GM12878 (cell line): ENCODE data around the gene ANTXR2. TPM values are rescaled to one million over a fixed set of nuclear protein-coding genes. Genes with fewer than 3 reads are reported as not detected.

Experiments used
- ATAC-seq: fragments of 200-7000 bp; cut with Tn5 transposase; 3 replicates; pipeline ENCODE4 v1.9.1; 2020; ENCODE audit warnings: mild to moderate bottlenecking, moderate library complexity
- BruUV-seq: library from RNA; stranded (reverse); fragments of 400-500 nt; replicated peaks from 2 replicates; lab custom pipeline; 2021; lab: Mats Ljungman, UMichigan
- CTCF ChIA-PET: fragments of 300-600 bp; sonication (Branson Sonifier 250); formaldehyde crosslinking; extraction: SDS; loops from one replicate; lab custom pipeline; 2021; ENCODE audit warnings: inconsistent platforms; lab: Yijun Ruan, JAX
- POLR2A ChIA-PET: fragments of 350-600 bp; formaldehyde crosslinking; extraction: SDS; loops from one replicate; lab custom pipeline; 2021; ENCODE audit warnings: inconsistent platforms; lab: Charles Lee
- RAD21 ChIA-PET: fragments of 300-600 bp; sonication (Branson Sonifier 250); formaldehyde crosslinking; loops from one replicate; lab custom pipeline; 2023; ENCODE audit warnings: antibody characterized with exemption; ENCODE audit not compliant: unreplicated experiment; lab: Charles Lee
- SMC1A ChIA-PET: fragments of 300-600 bp; sonication (Branson Sonifier 250); formaldehyde crosslinking; loops from one replicate; lab custom pipeline; 2023; ENCODE audit not compliant: unreplicated experiment, uncharacterized antibody; lab: Charles Lee
- DNase-seq: peaks from one replicate; pipeline ENCODE4 v3.0.0-alpha.2; 2011; ENCODE audit warnings: low read depth, low spot score
- FAIRE-seq: peaks from 3 replicates; lab custom pipeline; 2011; peaks lifted over from hg19 to GRCh38; lab: Jason Lieb, UNC
- H2AFZ ChIP-seq: 2 replicates; pipeline ENCODE4 v1.6.0; 2011; ENCODE audit warnings: low read depth, low read length, control low read depth; ENCODE audit not compliant: control insufficient read depth
- H3K27ac ChIP-seq: 2 replicates; pipeline ENCODE4 v1.5.1; 2011; ENCODE audit warnings: control low read depth; ENCODE audit not compliant: control insufficient read depth, insufficient read depth
- H3K27me3 ChIP-seq, 2 experiments: replicated peaks in 1 of 2; 2 replicates each; pipeline versions ENCODE4 v1.6.0 to v1.6.1; 2011; ENCODE audit warnings: low read length in 1 of 2; ENCODE audit not compliant: control insufficient read depth in 2 of 2, insufficient read depth in 2 of 2
- H3K36me3 ChIP-seq, 2 experiments: 2 replicates each; pipeline ENCODE4 v1.5.1; 2011; ENCODE audit warnings: low read length in 1 of 2; ENCODE audit not compliant: control insufficient read depth in 2 of 2, insufficient read depth in 2 of 2
- H3K4me1 ChIP-seq: 2 replicates; pipeline ENCODE4 v1.6.1; 2011; ENCODE audit warnings: mild to moderate bottlenecking, low read length, moderate library complexity, mixed read lengths; ENCODE audit not compliant: control insufficient read depth, insufficient read depth
- H3K4me2 ChIP-seq: 2 replicates; pipeline ENCODE4 v1.6.0; 2011; ENCODE audit warnings: control low read depth; ENCODE audit not compliant: control insufficient read depth, insufficient read depth
- H3K4me3 ChIP-seq: fragments of 200-600 bp; sonication (generic); 2 replicates; pipeline ENCODE4 v1.5.1; 2016
- H3K79me2 ChIP-seq: 2 replicates; pipeline ENCODE4 v1.6.0; 2011; ENCODE audit warnings: low read length; ENCODE audit not compliant: control insufficient read depth, insufficient read depth
- H3K9ac ChIP-seq: 2 replicates; pipeline ENCODE4 v1.8.0; 2011; ENCODE audit warnings: low read length, control low read depth, mixed read lengths; ENCODE audit not compliant: control insufficient read depth, insufficient read depth
- H3K9me3 ChIP-seq: replicated peaks from 3 replicates; pipeline ENCODE4 v1.5.1; 2011; ENCODE audit warnings: mild to moderate bottlenecking, low read length; ENCODE audit not compliant: control insufficient read depth, insufficient read depth
- H4K20me1 ChIP-seq: 2 replicates; pipeline ENCODE4 v1.6.0; 2011; ENCODE audit not compliant: control insufficient read depth, insufficient read depth
- ATF7 ChIP-seq: fragments of 450-650 bp; IDR thresholded peaks from 2 replicates; pipeline ENCODE4 v1.6.1; 2016; ENCODE audit warnings: low read depth, mild to moderate bottlenecking
- BCLAF1 ChIP-seq: fragments of 450-650 bp; IDR thresholded peaks from 2 replicates; pipeline ENCODE4 v1.6.1; 2017; ENCODE audit warnings: antibody characterized with exemption, mild to moderate bottlenecking, moderate library complexity
- CEBPB ChIP-seq, 2 experiments: fragments of 150-350 bp in 1 of 2; IDR thresholded peaks; 2 replicates each; pipeline ENCODE4 v1.6.1; 2012 to 2014; ENCODE audit warnings: low read depth in 2 of 2, low read length in 2 of 2, borderline replicate concordance in 1 of 2, inconsistent platforms in 1 of 2
- ESRRA ChIP-seq: IDR thresholded peaks from 2 replicates; pipeline ENCODE4 v1.6.1; 2012; ENCODE audit warnings: mild to moderate bottlenecking, low read length, improper control_type of control experiment
- TAF1 ChIP-seq: IDR thresholded peaks from 2 replicates; pipeline ENCODE4 v1.6.1; 2011; ENCODE audit warnings: mild to moderate bottlenecking, low read depth, low read length, borderline replicate concordance
- ZBED1 ChIP-seq: IDR thresholded peaks from 2 replicates; pipeline ENCODE4 v1.6.1; 2016; ENCODE audit warnings: borderline replicate concordance
- in situ Hi-C: fragments of 300-500 bp; cut with MboI; formaldehyde crosslinking; loops from 9 replicates; pipeline ENCODE4 v1.14.3; 2018; ENCODE audit warnings: mixed read lengths
- intact Hi-C: fragments of 100-400 bp; cut with micrococcal nuclease; formaldehyde crosslinking; loops from one replicate; pipeline ENCODE4 v1.14.2; 2022; ENCODE audit not compliant: unreplicated experiment
- polyA plus RNA-seq, 11 experiments: library from polyadenylated mRNA; depleted of rRNA in 4 of 11; unstranded in 6 of 11; stranded (reverse) in 5 of 11; fragments of >200 nt; fragmentation: Nextera tagmentation in 4 of 11; fragmentation: Illumina TruSeq in 1 of 11; extraction: Ambion mirVana in 4 of 11; extraction: Trizol in 1 of 11; gene quantifications; 1 replicate in 1 of 11; 2 replicates in 10 of 11; pipeline versions ENCODE4 v1.2.1 to v1.2.3, GENCODE V29; 2011 to 2016; ENCODE audit warnings: inconsistent platforms in 2 of 11, missing spikeins in 2 of 11, low read depth in 1 of 11
- total RNA-seq, 4 experiments: library from RNA; depleted of rRNA in 3 of 4; stranded (reverse); fragments of >200 nt in 3 of 4; fragmentation: Illumina TruSeq in 1 of 4; extraction: Trizol in 1 of 4; gene quantifications; 2 replicates each; pipeline versions ENCODE4 v1.2.1 to v1.2.3, GENCODE V29; 2013 to 2021

The ANTXR2 gene
- total and polyA plus RNA-seq, 10 of the 15 experiments (the other 5 are each of a cell fraction or from before 2014, with no cell fraction given), result 1.4 to 8.9 (median 5.7) TPM

- ChIA-PET RAD21 (no interaction called here), POLR2A (no interaction called here)
- Histone ChIP-seq H3K9ac (no peak overlapping the region), H3K4me3 (no peak overlapping the region), H2AFZ (no peak overlapping the region)
- no peak for DNase-seq
- BruUV-seq, result no TSS peak
- TF ChIP-seq TAF1, result no peak
- no peak for TF ChIP-seq ESRRA
- no peak for TF ChIP-seq ATF7
- TF ChIP-seq BCLAF1, result no peak
- no peak for TF ChIP-seq CEBPB (IDR thresholded peaks at IDR 0.05; ENCODE audit: borderline replicate concordance in 1 of 2, low read depth in 2 of 2, low read length in 2 of 2)
- no peak for TF ChIP-seq ZBED1
- TF ChIP-seq, all 136 proteins: peak for 0
- Histone ChIP-seq H3K9me3 (no peaks in the 10 kb centered on the region), H4K20me1 (no peaks in the 10 kb centered on the region), H3K36me3 (no peaks in the 10 kb centered on the region), H3K27ac (no peak overlapping the region), H3K4me1 (no peaks in the 10 kb centered on the region), H3K4me2 (no peak overlapping the region), H3K27me3 (no peaks in the 10 kb centered on the region), H3K79me2 (no peaks in the 10 kb centered on the region)
- intact Hi-C loops, result no loop called here
- ATAC-seq (no peak), FAIRE-seq (no peak)
- in situ Hi-C loops, result no loop called here
- ChIA-PET CTCF (no interaction called here), SMC1A (interaction anchor here (0.5 to 0.6 kb wide), 2 partner anchors 866 to 1257 kb away, joined by 3 read pairs; no protein-coding TSS in a partner anchor)
These were observed 195.5 kb downstream of the ANTXR2 start for GRCh38 chr4:79877511-79877910.
